Mesenchymal stem cell (in vitro differentiated cells and primary cell): ENCODE data around the gene RRP8.

ENCODE experiments used
- DNase-seq: peaks from one replicate; pipeline ENCODE4 v3.0.0-alpha.2; 2013
- H2AFZ ChIP-seq: one replicate; pipeline ENCODE4 v1.6.1; 2013; ENCODE audit warnings: low read depth, mild to moderate bottlenecking, control low read depth, inconsistent platforms, low read length, moderate library complexity
- H2AK5ac ChIP-seq: 2 replicates; pipeline ENCODE4 v1.6.1; 2013; ENCODE audit warnings: low read length, moderate library complexity, mild to moderate bottlenecking, inconsistent platforms; ENCODE audit not compliant: severe bottlenecking
- H2BK120ac ChIP-seq: one replicate; pipeline ENCODE4 v1.6.1; 2013; ENCODE audit warnings: low read depth, mild to moderate bottlenecking, inconsistent platforms, low read length, moderate library complexity
- H2BK12ac ChIP-seq, 2 experiments: one replicate each; pipeline ENCODE4 v1.6.1; 2013; ENCODE audit warnings: inconsistent platforms in 2 of 2, low read length in 2 of 2, mild to moderate bottlenecking in 2 of 2, moderate library complexity in 2 of 2, control low read depth in 1 of 2
- H2BK15ac ChIP-seq: one replicate; pipeline ENCODE4 v1.6.1; 2013; ENCODE audit warnings: mild to moderate bottlenecking, low read depth, inconsistent platforms; ENCODE audit not compliant: poor library complexity, severe bottlenecking
- H2BK5ac ChIP-seq: 2 replicates; pipeline ENCODE4 v1.6.1; 2013; ENCODE audit warnings: low read depth, mild to moderate bottlenecking, low read length, control low read depth, inconsistent platforms; ENCODE audit not compliant: poor library complexity, severe bottlenecking
- H3K14ac ChIP-seq, 2 experiments: one replicate each; pipeline ENCODE4 v1.6.1; 2013; ENCODE audit warnings: inconsistent platforms in 2 of 2, low read length in 2 of 2, control low read depth in 1 of 2, mild to moderate bottlenecking in 1 of 2, moderate library complexity in 1 of 2
- H3K18ac ChIP-seq, 2 experiments: one replicate each; pipeline ENCODE4 v1.6.1; 2013; ENCODE audit warnings: inconsistent platforms in 2 of 2, low read length in 2 of 2, control low read depth in 1 of 2, low read depth in 1 of 2, mild to moderate bottlenecking in 1 of 2
- H3K23ac ChIP-seq, 2 experiments: one replicate each; pipeline ENCODE4 v1.6.1; 2013; ENCODE audit warnings: inconsistent platforms in 2 of 2, low read length in 2 of 2, mild to moderate bottlenecking in 2 of 2, moderate library complexity in 2 of 2, control low read depth in 1 of 2
- H3K27ac ChIP-seq: 2 replicates; pipeline ENCODE4 v1.5.1; 2013; ENCODE audit warnings: mild to moderate bottlenecking, moderate library complexity, low read length, control low read depth, inconsistent platforms; ENCODE audit not compliant: poor library complexity, severe bottlenecking
- H3K27me3 ChIP-seq, 2 experiments: 2 replicates each; pipeline versions ENCODE4 v1.6.1 to v1.7.0; 2013; ENCODE audit warnings: low read length in 2 of 2, mild to moderate bottlenecking in 2 of 2, moderate library complexity in 2 of 2, control low read depth in 1 of 2, inconsistent platforms in 1 of 2; ENCODE audit not compliant: control insufficient read depth in 1 of 2, insufficient read depth in 1 of 2
- H3K36me3 ChIP-seq, 2 experiments: 2 replicates each; pipeline versions ENCODE4 v1.6.1 to v1.7.0; 2013; ENCODE audit warnings: low read length in 2 of 2, control low read depth in 1 of 2, inconsistent platforms in 1 of 2, low read depth in 1 of 2, mild to moderate bottlenecking in 1 of 2; ENCODE audit not compliant: insufficient read depth in 2 of 2, control insufficient read depth in 1 of 2
- H3K4ac ChIP-seq, 2 experiments: one replicate each; pipeline ENCODE4 v1.6.1; 2013; ENCODE audit warnings: inconsistent platforms in 2 of 2, low read length in 2 of 2, mild to moderate bottlenecking in 2 of 2, moderate library complexity in 2 of 2, control low read depth in 1 of 2, low read depth in 1 of 2
- H3K4me1 ChIP-seq: 2 replicates; pipeline ENCODE4 v1.6.1; 2013; ENCODE audit warnings: low read depth, low read length, control low read depth; ENCODE audit not compliant: control insufficient read depth, insufficient read depth
- H3K4me2 ChIP-seq: 2 replicates; pipeline ENCODE4 v1.6.1; 2013; ENCODE audit warnings: low read length, mild to moderate bottlenecking, inconsistent platforms; ENCODE audit not compliant: poor library complexity, severe bottlenecking
- H3K4me3 ChIP-seq, 2 experiments: 2 replicates each; pipeline versions ENCODE4 v1.5.1 to v1.7.0; 2013; ENCODE audit warnings: low read length in 2 of 2, mild to moderate bottlenecking in 2 of 2, control low read depth in 1 of 2, low read depth in 1 of 2; ENCODE audit not compliant: insufficient read depth in 1 of 2
- H3K79me1 ChIP-seq: replicated peaks from 2 replicates; pipeline ENCODE4 v1.6.1; 2013; ENCODE audit warnings: mild to moderate bottlenecking, control low read depth, low read length, inconsistent platforms; ENCODE audit not compliant: poor library complexity, severe bottlenecking
- H3K9ac ChIP-seq: 2 replicates; pipeline ENCODE4 v1.7.0; 2013; ENCODE audit warnings: mild to moderate bottlenecking, low read length, moderate library complexity
- H3K9me3 ChIP-seq: 2 replicates; pipeline ENCODE4 v1.7.0; 2013; ENCODE audit warnings: mild to moderate bottlenecking, low read length; ENCODE audit not compliant: control insufficient read depth
- H4K8ac ChIP-seq: one replicate; pipeline ENCODE4 v1.6.1; 2013; ENCODE audit warnings: inconsistent platforms, mild to moderate bottlenecking, low read length, moderate library complexity
- H4K91ac ChIP-seq: one replicate; pipeline ENCODE4 v1.6.1; 2013; ENCODE audit warnings: mild to moderate bottlenecking, low read length, inconsistent platforms
- WGBS: methylation state at CpG from one replicate; pipeline ENCODE4 v1.1.7; 2013; ENCODE audit warnings: mixed read lengths; 5-methylcytosine and 5-hydroxymethylcytosine counted together

RRP8 gene

GRCh38 chr11:6614446-6614845 is 11.0 kb upstream of the RRP8 start:
- H3K79me1 ChIP-seq = peaks cover 35% of the 10 kb centered on the region
- H3K23ac ChIP-seq = no peak overlapping the region
- no peaks in the 10 kb centered on the region for H3K27me3 ChIP-seq
- no peak overlapping the region for H2AK5ac ChIP-seq
- no peak overlapping the region for H2BK5ac ChIP-seq
- H4K91ac ChIP-seq = no peak overlapping the region
- H3K18ac ChIP-seq = no peak overlapping the region
- H3K14ac ChIP-seq = no peak overlapping the region
- H3K4me1 ChIP-seq = peaks cover 33% of the 10 kb centered on the region
- whole genome bisulfite sequencing = 96% methylated on average over 2 of the region's 2 CpGs
- no peak overlapping the region for H2BK120ac ChIP-seq
- no peak overlapping the region for H2BK15ac ChIP-seq
- H3K27ac ChIP-seq = no peak overlapping the region
- no peaks in the 10 kb centered on the region for H3K9me3 ChIP-seq
- H4K8ac ChIP-seq = no peak overlapping the region
- H2BK12ac ChIP-seq = no peak overlapping the region
- no peak for DNase-seq
- no peak overlapping the region for H3K9ac ChIP-seq
- H3K4me2 ChIP-seq = no peak overlapping the region
- no peak overlapping the region for H3K4ac ChIP-seq
- H2AFZ ChIP-seq = no peak overlapping the region
- no peak overlapping the region for H3K4me3 ChIP-seq
- H3K36me3 ChIP-seq = peaks cover 55 to 61% of the 10 kb centered on the region in 2 experiments

GRCh38 chr11:6613496-6613895 is 10.1 kb upstream of the RRP8 start:
- Histone ChIP-seq H4K91ac (no peak overlapping the region), H3K4me3 (no peak overlapping the region), H2AK5ac (no peak overlapping the region), H4K8ac (no peak overlapping the region), H3K79me1 (peaks cover 42% of the 10 kb centered on the region), H3K4ac (no peak overlapping the region), H2BK120ac (no peak overlapping the region), H2BK15ac (no peak overlapping the region), H3K4me1 (peaks cover 32% of the 10 kb centered on the region), H3K9ac (peak overlapping the region; percentile 89), H3K9me3 (no peaks in the 10 kb centered on the region), H3K36me3 (peaks cover 64 to 71% of the 10 kb centered on the region in 2 experiments), H3K27ac (no peak overlapping the region), H2BK12ac (no peak overlapping the region), H3K27me3 (no peaks in the 10 kb centered on the region), H2AFZ (no peak overlapping the region), H3K23ac (no peak overlapping the region), H3K14ac (no peak overlapping the region), H3K18ac (no peak overlapping the region), H3K4me2 (no peak overlapping the region), H2BK5ac (no peak overlapping the region)
- 98% methylated on average over 3 of the region's 3 CpGs for WGBS
- DNase-seq = no peak

- Histone ChIP-seq H2AK5ac (peak within 1 kb of the TSS; percentile 56), H3K18ac (peak within 1 kb of the TSS; percentile 96 to 98), H4K8ac (peak within 1 kb of the TSS; percentile 94), H3K9me3 (no peaks in the 10 kb centered on the region), H3K4me1 (peaks cover 27% of the 10 kb centered on the region), H3K36me3 (peaks cover 70 to 82% of the 10 kb centered on the region in 2 experiments), H4K91ac (peak within 1 kb of the TSS; percentile 96), H2BK120ac (peak within 1 kb of the TSS; percentile 97), H3K4me3 (peak within 1 kb of the TSS; percentile 80 to 84), H3K9ac (peak within 1 kb of the TSS; percentile 89), H2AFZ (peak within 1 kb of the TSS; percentile 15), H3K4ac (peak within 1 kb of the TSS; percentile 84 to 89), H3K4me2 (peak within 1 kb of the TSS; percentile 79), H3K27ac (peak within 1 kb of the TSS; percentile 100), H3K14ac (peak within 1 kb of the TSS in 1 of 2 experiments; percentile 93), H3K23ac (peak within 1 kb of the TSS in 1 of 2 experiments; percentile 84), H2BK15ac (peak within 1 kb of the TSS; percentile 26), H3K27me3 (no peaks in the 10 kb centered on the region), H2BK5ac (peak within 1 kb of the TSS; percentile 71), H2BK12ac (peak within 1 kb of the TSS in 1 of 2 experiments; percentile 88), H3K79me1 (peaks cover 39% of the 10 kb centered on the region)
- under 1% methylated on average over 33 of the region's 51 CpGs for WGBS
- peak; percentile 98 for DNase-seq
These were observed 9.0 kb upstream of the RRP8 start, which contains the start of gene TAF10 for GRCh38 chr11:6612213-6613041. Gene TAF10 (minus strand): TSS chr11:6612216. CDS start chr11:6612189, 27 bp downstream.

- DNase-seq = no peak
- no peak overlapping the region for H2AK5ac ChIP-seq
- H3K27ac ChIP-seq = no peak overlapping the region
- peak overlapping the region; percentile 70 for H4K8ac ChIP-seq
- H3K36me3 ChIP-seq = peaks cover 65 to 81% of the 10 kb centered on the region in 2 experiments
- peak overlapping the region; percentile 71 to 84 for H3K4ac ChIP-seq
- H3K9me3 ChIP-seq = no peaks in the 10 kb centered on the region
- H3K14ac ChIP-seq = peak overlapping the region in 1 of 2 experiments; percentile 93
- H2BK5ac ChIP-seq = peak overlapping the region; percentile 71
- peak overlapping the region; percentile 97 for H2BK120ac ChIP-seq
- WGBS = 1% methylated on average over 19 of the region's 36 CpGs
- no peak overlapping the region for H2AFZ ChIP-seq
- peak overlapping the region in 1 of 2 experiments; percentile 88 for H2BK12ac ChIP-seq
- H3K9ac ChIP-seq = peak overlapping the region; percentile 89
- H4K91ac ChIP-seq = peak overlapping the region; percentile 91
- H3K79me1 ChIP-seq = peaks cover 33% of the 10 kb centered on the region
- peak overlapping the region; percentile 80 to 84 for H3K4me3 ChIP-seq
- H3K27me3 ChIP-seq = no peaks in the 10 kb centered on the region
- H3K4me2 ChIP-seq = peak overlapping the region; percentile 79
- H3K4me1 ChIP-seq = peaks cover 22% of the 10 kb centered on the region
- peak overlapping the region; percentile 12 for H2BK15ac ChIP-seq
- peak overlapping the region; percentile 90 to 93 for H3K18ac ChIP-seq
- peak overlapping the region in 1 of 2 experiments; percentile 84 for H3K23ac ChIP-seq
These were observed 8.5 kb upstream of the RRP8 start for GRCh38 chr11:6611963-6612212.
